GM12892 (cell line): ENCODE measurements around the gene VHLL.

Experiments used
- POLR2A ChIP-seq: IDR thresholded peaks from 2 replicates; pipeline ENCODE4 v1.6.1; 2011; ENCODE audit warnings: low read depth, low read length, control low read depth
- POLR2AphosphoS5 ChIP-seq: IDR thresholded peaks from 2 replicates; pipeline ENCODE4 v1.6.1; 2011; ENCODE audit warnings: low read depth, low read length, control low read depth
- TAF1 ChIP-seq: IDR thresholded peaks from 2 replicates; pipeline ENCODE4 v1.6.1; 2011; ENCODE audit warnings: low read depth, mild to moderate bottlenecking, control low read depth, low read length, borderline replicate concordance

DNA sequence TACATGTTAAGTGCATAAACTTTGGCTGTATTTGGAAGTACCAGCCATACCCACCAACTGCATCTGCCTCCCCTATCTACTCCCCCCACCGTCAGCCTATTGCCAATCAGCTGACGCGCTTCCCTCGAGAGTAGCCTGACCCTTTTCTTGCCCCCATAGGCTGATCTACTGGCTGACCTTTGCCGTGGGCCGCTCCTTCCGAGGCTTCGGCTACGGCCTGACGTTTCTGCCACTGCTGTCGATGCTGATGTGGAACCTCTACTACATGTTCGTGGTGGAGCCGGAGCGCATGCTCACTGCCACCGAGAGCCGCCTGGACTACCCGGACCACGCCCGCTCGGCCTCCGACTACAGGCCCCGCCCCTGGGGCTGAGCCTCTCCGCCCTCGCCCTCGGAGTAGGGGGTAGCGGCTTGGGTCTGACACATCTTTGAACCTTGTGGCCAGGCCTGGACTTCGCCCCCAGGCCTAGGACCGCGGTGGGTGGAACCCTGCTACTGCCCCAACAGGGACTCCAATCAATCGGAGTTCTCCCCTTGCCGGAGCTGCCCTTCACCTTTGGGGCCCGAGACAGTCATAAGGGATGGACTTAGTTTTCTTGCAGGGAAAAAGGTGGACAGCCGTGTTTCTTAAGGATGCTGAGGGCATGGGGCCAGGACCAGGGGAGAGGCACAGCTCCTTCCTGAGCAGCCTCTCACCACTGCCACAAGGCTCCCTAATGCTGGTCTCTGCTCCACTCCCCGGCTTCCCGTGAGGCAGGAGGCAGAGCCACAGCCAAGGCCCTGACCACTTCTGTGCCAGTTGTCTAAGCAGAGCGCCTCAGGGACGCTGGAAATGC is 7.7 kb downstream of the VHLL start:
- TF ChIP-seq POLR2A (no peak), TAF1 (no peak), POLR2AphosphoS5 (no peak)
